ENCODE results near the gene DVL1. TPM values are rescaled to one million over a fixed set of nuclear protein-coding genes. Genes with fewer than 3 reads are reported as not detected.
A peak's percentile ranks its signal among the peaks of the same experiment; 100 is the strongest.

The DVL1 gene
- total and polyA plus RNA-seq, 9 of the 15 experiments (the other 6 are each of a cell fraction or from before 2014, with no cell fraction given): 0.62 to 135 (median 24.3) TPM

DNA sequence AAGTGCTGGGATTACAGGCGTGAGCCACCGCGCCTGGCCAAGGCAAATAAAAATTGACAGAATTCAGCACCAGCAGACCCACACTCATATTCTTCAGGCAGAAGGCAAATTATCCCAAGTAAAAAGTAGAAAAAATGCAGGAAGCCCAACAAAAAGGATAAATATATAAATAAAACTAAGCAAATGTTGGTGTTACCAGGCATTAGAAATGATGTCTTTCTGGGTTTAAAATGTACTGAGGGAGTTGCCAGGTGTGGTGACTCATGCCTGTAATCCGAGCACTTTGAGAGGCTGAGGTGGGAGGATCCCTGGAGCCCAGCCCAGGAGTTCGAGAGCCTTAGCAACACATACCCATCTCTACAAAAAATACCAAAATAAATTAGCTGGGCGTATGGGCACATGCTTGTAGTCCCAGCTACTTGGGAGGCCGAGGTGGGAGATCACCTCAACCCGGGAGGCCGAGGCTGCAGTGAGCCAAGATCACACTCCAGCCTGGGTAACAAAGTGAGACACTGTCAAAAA is 31.0 kb downstream of the DVL1 start (continued):
- TF ChIP-seq DEAF1 (CRISPR knock-in tag; IDR thresholded peaks at IDR 0.05): no peak
- TF ChIP-seq ZNF316 (IDR thresholded peaks at IDR 0.05): no peak
- no peak for TF ChIP-seq ZNF407 (IDR thresholded peaks at IDR 0.05; ENCODE audit: low read depth)
- TF ChIP-seq SMARCE1 (IDR thresholded peaks at IDR 0.05): peak; percentile 73
- TF ChIP-seq ZNF224 (CRISPR knock-in tag; IDR thresholded peaks at IDR 0.05): no peak
- TF ChIP-seq, protein P1, sequence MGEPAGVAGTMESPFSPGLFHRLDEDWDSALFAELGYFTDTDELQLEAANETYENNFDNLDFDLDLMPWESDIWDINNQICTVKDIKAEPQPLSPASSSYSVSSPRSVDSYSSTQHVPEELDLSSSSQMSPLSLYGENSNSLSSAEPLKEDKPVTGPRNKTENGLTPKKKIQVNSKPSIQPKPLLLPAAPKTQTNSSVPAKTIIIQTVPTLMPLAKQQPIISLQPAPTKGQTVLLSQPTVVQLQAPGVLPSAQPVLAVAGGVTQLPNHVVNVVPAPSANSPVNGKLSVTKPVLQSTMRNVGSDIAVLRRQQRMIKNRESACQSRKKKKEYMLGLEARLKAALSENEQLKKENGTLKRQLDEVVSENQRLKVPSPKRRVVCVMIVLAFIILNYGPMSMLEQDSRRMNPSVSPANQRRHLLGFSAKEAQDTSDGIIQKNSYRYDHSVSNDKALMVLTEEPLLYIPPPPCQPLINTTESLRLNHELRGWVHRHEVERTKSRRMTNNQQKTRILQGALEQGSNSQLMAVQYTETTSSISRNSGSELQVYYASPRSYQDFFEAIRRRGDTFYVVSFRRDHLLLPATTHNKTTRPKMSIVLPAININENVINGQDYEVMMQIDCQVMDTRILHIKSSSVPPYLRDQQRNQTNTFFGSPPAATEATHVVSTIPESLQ (CRISPR knock-in tag; IDR thresholded peaks at IDR 0.05): no peak
- no peak for TF ChIP-seq MTA1 (IDR thresholded peaks at IDR 0.05; ENCODE audit: borderline replicate concordance)
- TF ChIP-seq RBM22 (IDR thresholded peaks at IDR 0.05; ENCODE audit: low read depth, low read length, poor library complexity, severe bottlenecking): no peak
- peak; percentile 98 for TF ChIP-seq JUND (IDR thresholded peaks at IDR 0.05; ENCODE audit: borderline replicate concordance, low read depth, low read length)
- TF ChIP-seq JUND (tag; IDR thresholded peaks at IDR 0.05; ENCODE audit: borderline replicate concordance, low read depth, low read length): peak; percentile 95
- TF ChIP-seq NCOA2 (IDR thresholded peaks at IDR 0.05; ENCODE audit: partially characterized antibody in 2 of 2): no peak
- no peak for TF ChIP-seq ASH1L (IDR thresholded peaks at IDR 0.05; ENCODE audit: borderline replicate concordance, low read depth, partially characterized antibody)
- no peak for TF ChIP-seq ZNF449 (CRISPR knock-in tag; IDR thresholded peaks at IDR 0.05)
- no peak for TF ChIP-seq MYNN (IDR thresholded peaks at IDR 0.05)
- TF ChIP-seq MYNN (CRISPR knock-in tag; IDR thresholded peaks at IDR 0.05): no peak
